Measurements from ENCODE around the gene ELMOD1.

- TF ChIP-seq CTCF (IDR thresholded peaks at IDR 0.05) (no peak), POLR2A (IDR thresholded peaks at IDR 0.05) (no peak)
Observed at GRCh38 chr11:107678632-107678971, 87.7 kb downstream of the ELMOD1 start.

Measured in thyroid gland (tissue), 4 donors.